Colon (tissue), 2 donors: ENCODE results near the gene SNX11.

Source experiments
- FAIRE-seq: peaks from 2 replicates; lab custom pipeline; 2012; peaks lifted over from hg19 to GRCh38; lab: Jason Lieb, UNC
- donor health status: control.
- donor health status: control.

SNX11 gene

GRCh38 chr17:48162306-48162934 is 54.9 kb downstream of the SNX11 start:
- FAIRE-seq: no peak

- no peak for FAIRE-seq
These were observed 55.5 kb downstream of the SNX11 start for GRCh38 chr17:48162946-48163506.

GRCh38 chr17:48163809-48164208 is 56.2 kb downstream of the SNX11 start:
- FAIRE-seq: no peak

GRCh38 chr17:48169926-48170325 is 62.4 kb downstream of the SNX11 start:
- FAIRE-seq: no peak
